GM21367 (cell line): ENCODE measurements around the gene DSTN.

Experiments
- ATAC-seq: cut with Tn5 transposase; IDR thresholded peaks from one replicate; pipeline ENCODE4 v1.9.1; 2021; ENCODE audit not compliant: unreplicated experiment

DSTN gene

GRCh38 chr20:17579369-17580039 lies 9.6 kb downstream of the DSTN start:
- ATAC-seq = no peak

GRCh38 chr20:17580895-17581294 lies 11.0 kb downstream of the DSTN start:
- ATAC-seq = no peak

GRCh38 chr20:17583126-17583525 lies 13.3 kb downstream of the DSTN start:
- ATAC-seq = no peak

GRCh38 chr20:17584689-17585088 lies 14.8 kb downstream of the DSTN start:
- no peak for ATAC-seq

GRCh38 chr20:17586250-17586649 lies 16.4 kb downstream of the DSTN start:
- ATAC-seq = no peak

GRCh38 chr20:17587148-17587547 lies 17.3 kb downstream of the DSTN start:
- ATAC-seq = no peak

GRCh38 chr20:17587824-17588223 lies 17.9 kb downstream of the DSTN start:
- ATAC-seq = no peak

GRCh38 chr20:17589161-17589834 lies 19.4 kb downstream of the DSTN start:
- ATAC-seq = no peak

- ATAC-seq = no peak
Measured at GRCh38 chr20:17590245-17590644, 20.4 kb downstream of the DSTN start.

GRCh38 chr20:17593902-17594301 lies 24.0 kb downstream of the DSTN start:
- ATAC-seq = no peak

GRCh38 chr20:17594443-17594842 lies 24.6 kb downstream of the DSTN start:
- ATAC-seq = no peak

- ATAC-seq = no peak
Measured at GRCh38 chr20:17595856-17596255, 26.0 kb downstream of the DSTN start.

- ATAC-seq = no peak
Measured at GRCh38 chr20:17598013-17598550, 28.2 kb downstream of the DSTN start.

GRCh38 chr20:17601957-17602356 lies 32.1 kb downstream of the DSTN start:
- no peak for ATAC-seq

GRCh38 chr20:17602493-17602892 lies 32.6 kb downstream of the DSTN start:
- no peak for ATAC-seq

GRCh38 chr20:17605131-17605660 lies 35.3 kb downstream of the DSTN start:
- ATAC-seq = no peak

GRCh38 chr20:17606001-17606400 lies 36.1 kb downstream of the DSTN start:
- no peak for ATAC-seq

GRCh38 chr20:17608701-17609497 lies 39.0 kb downstream of the DSTN start:
- ATAC-seq = no peak

- ATAC-seq = no peak
Measured at GRCh38 chr20:17609811-17610377, 40.0 kb downstream of the DSTN start.

- ATAC-seq = no peak
Measured at GRCh38 chr20:17610566-17611289, 40.9 kb downstream of the DSTN start.

- no peak for ATAC-seq
Measured at GRCh38 chr20:17611290-17611539, 41.3 kb downstream of the DSTN start.
